CD14-positive monocyte (primary cell): ENCODE measurements around the gene USPL1. TPM values are rescaled to one million over a fixed set of nuclear protein-coding genes. Genes with fewer than 3 reads are reported as not detected.

Source experiments
- DNase-seq, 3 donors: peaks; one replicate each; pipeline ENCODE4 v3.0.0-alpha.2; 2011 to 2022
- H2AFZ ChIP-seq: 2 replicates; pipeline ENCODE4 v1.6.0; 2012; ENCODE audit warnings: mild to moderate bottlenecking, low read depth, low read length, inconsistent platforms; ENCODE audit not compliant: insufficient read depth, poor library complexity, severe bottlenecking
- H3K27ac ChIP-seq, 2 donors: 1 replicate in 1 of 2; 2 replicates in 1 of 2; pipeline ENCODE4 v1.5.1; 2012 to 2013; ENCODE audit warnings: low read length in 2 of 2, control low read depth in 1 of 2, inconsistent platforms in 1 of 2, low read depth in 1 of 2, mild to moderate bottlenecking in 1 of 2
- H3K27me3 ChIP-seq, 2 donors: one replicate each; pipeline versions ENCODE4 v1.6.0 to v1.6.1; 2011 to 2013; ENCODE audit warnings: low read length in 2 of 2; ENCODE audit not compliant: control insufficient read depth in 2 of 2, insufficient read depth in 2 of 2
- H3K36me3 ChIP-seq, 2 donors: replicated peaks in 1 of 2; 1 replicate in 1 of 2; 2 replicates in 1 of 2; pipeline versions ENCODE4 v1.5.1 to v1.6.1; 2012 to 2013; ENCODE audit warnings: low read length in 2 of 2, control low read depth in 1 of 2, inconsistent platforms in 1 of 2, mild to moderate bottlenecking in 1 of 2; ENCODE audit not compliant: insufficient read depth in 2 of 2, control insufficient read depth in 1 of 2
- H3K4me1 ChIP-seq, 2 donors: 1 replicate in 1 of 2; 2 replicates in 1 of 2; pipeline versions ENCODE4 v1.5.1 to v1.6.1; 2012 to 2013; ENCODE audit warnings: low read length in 2 of 2, control low read depth in 1 of 2, inconsistent platforms in 1 of 2, mild to moderate bottlenecking in 1 of 2, moderate library complexity in 1 of 2; ENCODE audit not compliant: insufficient read depth in 2 of 2, control insufficient read depth in 1 of 2
- H3K4me2 ChIP-seq: replicated peaks from 2 replicates; pipeline ENCODE3; 2012; ENCODE audit warnings: low read length, moderate library complexity, mild to moderate bottlenecking; ENCODE audit not compliant: poor library complexity, severe bottlenecking; ENCODE audit errors: extremely low read depth
- H3K4me3 ChIP-seq, 3 experiments: fragments of 200-600 bp in 1 of 3; sonication (generic) in 1 of 3; replicated peaks in 1 of 3; 1 replicate in 2 of 3; 2 replicates in 1 of 3; pipeline ENCODE4 v1.5.1; 2011 to 2013; ENCODE audit warnings: low read length in 3 of 3, mild to moderate bottlenecking in 3 of 3, control low read depth in 2 of 3, low read depth in 2 of 3, inconsistent platforms in 1 of 3, moderate library complexity in 1 of 3
- H3K79me2 ChIP-seq: 2 replicates; pipeline ENCODE4 v1.6.0; 2012; ENCODE audit warnings: mild to moderate bottlenecking, control low read depth, inconsistent platforms, low read length, moderate library complexity; ENCODE audit not compliant: insufficient read depth
- H3K9ac ChIP-seq: 2 replicates; pipeline ENCODE4 v1.6.0; 2017; ENCODE audit warnings: low read length, mild to moderate bottlenecking; ENCODE audit not compliant: insufficient read depth, poor library complexity, severe bottlenecking
- H3K9me3 ChIP-seq, 2 donors: replicated peaks in 1 of 2; 1 replicate in 1 of 2; 2 replicates in 1 of 2; pipeline versions ENCODE4 v1.5.1 to v1.6.1; 2012 to 2013; ENCODE audit warnings: low read length in 2 of 2, control low read depth in 1 of 2; ENCODE audit not compliant: control insufficient read depth in 1 of 2, insufficient read depth in 1 of 2
- H4K20me1 ChIP-seq: 2 replicates; pipeline ENCODE4 v1.6.0; 2012; ENCODE audit warnings: mild to moderate bottlenecking, low read length, control low read depth, moderate library complexity; ENCODE audit not compliant: insufficient read depth
- H3K27ac Mint-ChIP-seq, 7 donors: one replicate each; pipeline ENCODE4 v1.8.0; 2020; ENCODE audit warnings: mild to moderate bottlenecking in 7 of 7, mixed read lengths in 7 of 7, moderate library complexity in 6 of 7, inconsistent platforms in 2 of 7
- H3K27me3 Mint-ChIP-seq, 3 donors: one replicate each; pipeline ENCODE4 v1.8.0; 2021 to 2022; ENCODE audit warnings: low read depth in 3 of 3, mild to moderate bottlenecking in 3 of 3, mixed read lengths in 3 of 3, moderate library complexity in 3 of 3, inconsistent platforms in 1 of 3
- H3K36me3 Mint-ChIP-seq, 2 donors: one replicate each; pipeline ENCODE4 v1.8.0; 2020; ENCODE audit warnings: mixed read lengths in 2 of 2, inconsistent platforms in 1 of 2, mild to moderate bottlenecking in 1 of 2
- H3K4me1 Mint-ChIP-seq: one replicate; pipeline ENCODE4 v1.8.0; 2020; ENCODE audit warnings: mild to moderate bottlenecking, mixed read lengths
- H3K4me3 Mint-ChIP-seq, 2 donors: one replicate each; pipeline ENCODE4 v1.8.0; 2020; ENCODE audit warnings: mild to moderate bottlenecking in 2 of 2, mixed read lengths in 2 of 2, moderate library complexity in 1 of 2
- H3K9me3 Mint-ChIP-seq, 7 donors: one replicate each; pipeline ENCODE4 v1.8.0; 2020 to 2022; ENCODE audit warnings: mixed read lengths in 7 of 7, mild to moderate bottlenecking in 6 of 7, moderate library complexity in 6 of 7, inconsistent platforms in 2 of 7
- WGBS: methylation state at CpG from one replicate; pipeline ENCODE4 v1.1.5; 2013; ENCODE audit warnings: missing lambda C conversion rate; ENCODE audit not compliant: insufficient coverage; 5-methylcytosine and 5-hydroxymethylcytosine counted together
- intact Hi-C, 2 donors: fragments of 100-400 bp; cut with micrococcal nuclease; formaldehyde crosslinking; loops; one replicate each; pipeline versions ENCODE4 v1.15.0 to v1.15.1; 2023
- polyA plus RNA-seq, 3 donors: library from polyadenylated mRNA; depleted of rRNA in 1 of 3; unstranded in 2 of 3; stranded (reverse) in 1 of 3; fragments of 300-500 nt in 2 of 3; fragments of >200 nt in 1 of 3; fragmentation: Illumina TruSeq in 2 of 3; gene quantifications; 1 replicate in 2 of 3; 2 replicates in 1 of 3; pipeline ENCODE4 v1.2.3, GENCODE V29; 2012 to 2021
- TF ChIP-seq, protein P1 (sequence below): fragments of 200-600 bp; IDR thresholded peaks from one replicate; pipeline ENCODE4 v1.8.0; 2022; ENCODE audit warnings: antibody characterized with exemption, mild to moderate bottlenecking

USPL1 gene
- polyA plus RNA-seq, 3 donors: 3.9 to 20.5 (median 5.5) TPM

DNA sequence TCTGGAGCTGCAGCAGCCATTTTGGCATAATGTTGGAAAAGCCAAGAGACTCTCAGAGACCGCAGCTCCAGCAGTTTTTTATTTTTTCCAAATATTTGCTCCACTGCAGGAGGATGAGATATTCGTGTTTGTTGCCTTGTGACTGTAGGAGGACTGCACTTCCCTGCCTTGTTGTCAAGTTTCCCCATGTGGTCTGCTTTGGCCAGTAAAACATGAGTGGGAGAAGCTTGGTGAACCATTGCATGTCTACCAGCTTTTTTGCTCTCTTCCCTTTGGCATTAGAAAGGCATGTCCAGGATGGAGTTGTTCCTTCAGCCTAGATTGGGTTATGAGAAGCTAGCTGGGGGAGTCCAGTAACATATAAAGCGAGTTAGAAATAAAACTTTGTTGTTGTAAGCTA, 69.9 kb downstream of the USPL1 start:
- Mint-ChIP-seq H3K27ac (no peak overlapping the region), H3K4me3 (no peak overlapping the region), H3K27me3 (peaks cover 2 to 6% (median 5%) of the 10 kb centered on the region in 3 donors), H3K36me3 (peaks cover 0 to 8% of the 10 kb centered on the region in 2 donors), H3K9me3 (peaks cover 0 to 3% (median 0%) of the 10 kb centered on the region in 7 donors), H3K4me1 (peaks cover 36% of the 10 kb centered on the region)
- Histone ChIP-seq H2AFZ (no peak overlapping the region), H3K4me3 (no peak overlapping the region), H4K20me1 (no peaks in the 10 kb centered on the region), H3K4me2 (no peak overlapping the region), H3K9ac (no peak overlapping the region), H3K27me3 (no peaks in the 10 kb centered on the region), H3K9me3 (no peaks in the 10 kb centered on the region), H3K27ac (no peak overlapping the region), H3K79me2 (no peaks in the 10 kb centered on the region), H3K36me3 (no peaks in the 10 kb centered on the region), H3K4me1 (peaks cover 30 to 34% of the 10 kb centered on the region in 2 donors)
- TF ChIP-seq, protein P1, sequence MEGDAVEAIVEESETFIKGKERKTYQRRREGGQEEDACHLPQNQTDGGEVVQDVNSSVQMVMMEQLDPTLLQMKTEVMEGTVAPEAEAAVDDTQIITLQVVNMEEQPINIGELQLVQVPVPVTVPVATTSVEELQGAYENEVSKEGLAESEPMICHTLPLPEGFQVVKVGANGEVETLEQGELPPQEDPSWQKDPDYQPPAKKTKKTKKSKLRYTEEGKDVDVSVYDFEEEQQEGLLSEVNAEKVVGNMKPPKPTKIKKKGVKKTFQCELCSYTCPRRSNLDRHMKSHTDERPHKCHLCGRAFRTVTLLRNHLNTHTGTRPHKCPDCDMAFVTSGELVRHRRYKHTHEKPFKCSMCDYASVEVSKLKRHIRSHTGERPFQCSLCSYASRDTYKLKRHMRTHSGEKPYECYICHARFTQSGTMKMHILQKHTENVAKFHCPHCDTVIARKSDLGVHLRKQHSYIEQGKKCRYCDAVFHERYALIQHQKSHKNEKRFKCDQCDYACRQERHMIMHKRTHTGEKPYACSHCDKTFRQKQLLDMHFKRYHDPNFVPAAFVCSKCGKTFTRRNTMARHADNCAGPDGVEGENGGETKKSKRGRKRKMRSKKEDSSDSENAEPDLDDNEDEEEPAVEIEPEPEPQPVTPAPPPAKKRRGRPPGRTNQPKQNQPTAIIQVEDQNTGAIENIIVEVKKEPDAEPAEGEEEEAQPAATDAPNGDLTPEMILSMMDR: no peak
- WGBS: 100% methylated on average over 1 of the region's 3 CpGs
- DNase-seq: no peak
- intact Hi-C loops: no loop called here

DNA sequence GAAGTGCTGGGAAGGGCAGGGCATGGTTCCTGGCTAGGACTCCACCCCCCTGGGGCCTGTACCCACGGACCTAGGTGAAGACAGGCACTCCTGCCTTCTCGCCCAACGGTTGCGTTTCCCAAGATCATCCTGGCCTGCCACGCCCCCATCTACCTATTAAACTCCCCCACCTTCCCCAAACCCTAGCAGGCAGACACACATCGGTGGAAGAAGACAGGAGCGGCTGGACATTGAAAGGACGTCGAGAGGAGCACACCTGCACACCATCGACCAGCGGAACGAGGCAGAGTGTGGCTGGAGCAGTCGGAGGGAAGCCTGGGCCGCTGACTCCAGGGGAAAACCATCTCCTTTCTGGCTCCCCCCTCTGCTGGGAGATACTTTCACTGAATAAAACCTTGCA, 72.0 kb downstream of the USPL1 start:
- no peaks in the 10 kb centered on the region for H3K79me2 ChIP-seq
- Mint-ChIP-seq H3K27ac (peak overlapping the region; percentile 90 to 97 (median 94)), H3K27me3 (peaks cover 0 to 6% (median 5%) of the 10 kb centered on the region in 3 donors), H3K4me3 (peak overlapping the region; percentile 73 to 87), H3K9me3 (peaks cover 0 to 3% (median 0%) of the 10 kb centered on the region in 7 donors), H3K36me3 (peaks cover 0 to 8% of the 10 kb centered on the region in 2 donors), H3K4me1 (peaks cover 37% of the 10 kb centered on the region)
- peak overlapping the region; percentile 76 for H3K4me2 ChIP-seq
- no peaks in the 10 kb centered on the region for H3K27me3 ChIP-seq
- no peaks in the 10 kb centered on the region for H3K9me3 ChIP-seq
- H3K36me3 ChIP-seq: no peaks in the 10 kb centered on the region
- no peaks in the 10 kb centered on the region for H4K20me1 ChIP-seq
- H3K4me1 ChIP-seq: peaks cover 30 to 37% of the 10 kb centered on the region in 2 donors
- no peak overlapping the region for H3K9ac ChIP-seq
- TF ChIP-seq, protein P1: no peak
- 83% methylated on average over 3 of the region's 14 CpGs for WGBS
- no peak for DNase-seq
- peak overlapping the region; percentile 46 to 64 for H3K27ac ChIP-seq
- peak overlapping the region in 2 of 3 experiments; percentile 17 to 66 for H3K4me3 ChIP-seq
- intact Hi-C loops: loop anchor here in 1 of 2 donors (10.0 kb wide), 1 partner anchor 55 kb away; no protein-coding TSS in a partner anchor
- H2AFZ ChIP-seq: no peak overlapping the region
